Keratinocyte (primary cell): ENCODE measurements around the gene BCAS1. TPM values are rescaled to one million over a fixed set of nuclear protein-coding genes. Genes with fewer than 3 reads are reported as not detected.

Experiments used
- DNase-seq: peaks from one replicate; pipeline ENCODE4 v3.0.0-alpha.2; 2011; ENCODE audit warnings: low read depth, missing footprints, low spot score
- FAIRE-seq: peaks from 2 replicates; lab custom pipeline; 2011; peaks lifted over from hg19 to GRCh38; lab: Jason Lieb, UNC
- H2AFZ ChIP-seq: 2 replicates; pipeline ENCODE4 v1.6.0; 2012; ENCODE audit warnings: low read length, control low read depth, inconsistent platforms; ENCODE audit not compliant: control insufficient read depth
- H3K27ac ChIP-seq: 2 replicates; pipeline ENCODE4 v1.5.1; 2011; ENCODE audit warnings: low read length; ENCODE audit not compliant: control insufficient read depth, insufficient read depth
- H3K27me3 ChIP-seq: 3 replicates; pipeline ENCODE4 v1.6.0; 2011; ENCODE audit warnings: low read length; ENCODE audit not compliant: control insufficient read depth, insufficient read depth; ENCODE audit errors: extremely low read depth
- H3K36me3 ChIP-seq, 2 experiments: 2 replicates in 1 of 2; 3 replicates in 1 of 2; pipeline ENCODE4 v1.5.1; 2011; ENCODE audit warnings: low read length in 2 of 2, mild to moderate bottlenecking in 1 of 2; ENCODE audit not compliant: control insufficient read depth in 2 of 2, insufficient read depth in 2 of 2; ENCODE audit errors: extremely low read depth in 1 of 2
- H3K4me1 ChIP-seq: 3 replicates; pipeline ENCODE4 v1.5.1; 2011; ENCODE audit warnings: low read length; ENCODE audit not compliant: control insufficient read depth, insufficient read depth; ENCODE audit errors: extremely low read depth
- H3K4me2 ChIP-seq: 3 replicates; pipeline ENCODE4 v1.6.0; 2011; ENCODE audit warnings: low read depth, low read length; ENCODE audit not compliant: control insufficient read depth, insufficient read depth; ENCODE audit errors: extremely low read depth
- H3K4me3 ChIP-seq, 3 experiments: fragments of 200-600 bp in 1 of 3; sonication (generic) in 1 of 3; 2 replicates in 2 of 3; 3 replicates in 1 of 3; pipeline ENCODE4 v1.5.1; 2011 to 2016; ENCODE audit warnings: low read length in 3 of 3, mild to moderate bottlenecking in 3 of 3, control low read depth in 2 of 3, inconsistent platforms in 1 of 3, low read depth in 1 of 3, mixed read lengths in 1 of 3, mixed run types in 1 of 3, moderate library complexity in 1 of 3; ENCODE audit not compliant: control insufficient read depth in 2 of 3, insufficient read depth in 2 of 3; ENCODE audit errors: extremely low read depth in 1 of 3
- H3K79me2 ChIP-seq: 2 replicates; pipeline ENCODE4 v1.6.0; 2012; ENCODE audit warnings: low read length; ENCODE audit not compliant: control insufficient read depth, insufficient read depth
- H3K9ac ChIP-seq: 3 replicates; pipeline ENCODE4 v1.6.0; 2011; ENCODE audit warnings: low read length; ENCODE audit not compliant: control insufficient read depth, insufficient read depth; ENCODE audit errors: extremely low read depth
- H3K9me1 ChIP-seq: 3 replicates; pipeline ENCODE4 v1.6.0; 2011; ENCODE audit warnings: low read length; ENCODE audit not compliant: control insufficient read depth, insufficient read depth; ENCODE audit errors: extremely low read depth
- H3K9me3 ChIP-seq: 2 replicates; pipeline ENCODE4 v1.5.1; 2012; ENCODE audit warnings: low read depth, low read length; ENCODE audit not compliant: control insufficient read depth
- H4K20me1 ChIP-seq: 3 replicates; pipeline ENCODE4 v1.6.0; 2011; ENCODE audit warnings: low read length; ENCODE audit not compliant: control insufficient read depth, insufficient read depth; ENCODE audit errors: extremely low read depth
- CTCF ChIP-seq, 3 experiments: IDR thresholded peaks in 1 of 3; conservative IDR thresholded peaks in 1 of 3; optimal IDR thresholded peaks in 1 of 3; 2 replicates in 2 of 3; 3 replicates in 1 of 3; pipeline versions ENCODE3 to v1.5.1; 2011; ENCODE audit warnings: low read length in 3 of 3, mild to moderate bottlenecking in 3 of 3, moderate library complexity in 2 of 3, control low read depth in 1 of 3, inconsistent platforms in 1 of 3; ENCODE audit not compliant: insufficient read depth in 2 of 3; ENCODE audit errors: extremely low read depth in 1 of 3
- EZH2 ChIP-seq: IDR thresholded peaks from one replicate; pipeline ENCODE4 v1.6.1; 2012; ENCODE audit warnings: inconsistent platforms, mild to moderate bottlenecking, low read length, moderate library complexity
- dilution Hi-C: fragments of 300-500 bp; cut with MboI; formaldehyde crosslinking; loops from one replicate; pipeline ENCODE4 v1.7.0; 2020; ENCODE audit warnings: low sequenced_read_pairs; ENCODE audit not compliant: extremely low pct_ligation_motif_present
- polyA plus RNA-seq, 5 experiments: library from polyadenylated mRNA; depleted of rRNA in 3 of 5; stranded (reverse) in 3 of 5; stranded (forward) in 1 of 5; unstranded in 1 of 5; fragments of >200 nt; gene quantifications; 1 replicate in 1 of 5; 2 replicates in 3 of 5; 3 replicates in 1 of 5; pipeline versions ENCODE4 v1.2.1 to v1.2.3, GENCODE V29; 2011 to 2012; ENCODE audit warnings: missing spikeins in 2 of 5, low read depth in 1 of 5, low replicate concordance in 1 of 5

The BCAS1 gene
- polyA plus RNA-seq, 1 donor (not counting 4 experiments of a cell fraction or from before 2014, with no cell fraction given): not detected

- no peak for FAIRE-seq
- no peak for TF ChIP-seq EZH2
- TF ChIP-seq CTCF (optimal IDR thresholded peaks at IDR 0.05 in 1 of 3, IDR thresholded peaks at IDR 0.05 in 1 of 3, conservative IDR thresholded peaks at IDR 0.05 in 1 of 3; ENCODE audit: extremely low read depth in 1 of 3, insufficient read depth in 2 of 3, low read length in 3 of 3): no peak
These were observed 43.9 kb downstream of the BCAS1 start for GRCh38 chr20:54026295-54027064.

GRCh38 chr20:54025251-54025771 lies 45.1 kb downstream of the BCAS1 start:
- no peaks in the 10 kb centered on the region for H4K20me1 ChIP-seq
- H3K27me3 ChIP-seq: no peaks in the 10 kb centered on the region
- H3K4me1 ChIP-seq: no peaks in the 10 kb centered on the region
- no peaks in the 10 kb centered on the region for H3K36me3 ChIP-seq
- H2AFZ ChIP-seq: no peak overlapping the region
- H3K9ac ChIP-seq: no peak overlapping the region
- H3K79me2 ChIP-seq: no peaks in the 10 kb centered on the region
- TF ChIP-seq EZH2 (no peak), CTCF (optimal IDR thresholded peaks at IDR 0.05 in 1 of 3, IDR thresholded peaks at IDR 0.05 in 1 of 3, conservative IDR thresholded peaks at IDR 0.05 in 1 of 3; ENCODE audit: extremely low read depth in 1 of 3, insufficient read depth in 2 of 3, low read length in 3 of 3) (no peak)
- H3K4me2 ChIP-seq: no peak overlapping the region
- H3K9me3 ChIP-seq: no peaks in the 10 kb centered on the region
- dilution Hi-C loops: no loop called here
- H3K9me1 ChIP-seq: no peaks in the 10 kb centered on the region
- DNase-seq (no peak), FAIRE-seq (no peak)
- no peak overlapping the region for H3K27ac ChIP-seq
- H3K4me3 ChIP-seq: no peak overlapping the region

More at GRCh38 chr20:54026295-54027064, 43.9 kb downstream of the BCAS1 start:
- Histone ChIP-seq H3K27ac (no peak overlapping the region), H3K79me2 (no peaks in the 10 kb centered on the region), H3K9ac (no peak overlapping the region), H3K36me3 (no peaks in the 10 kb centered on the region), H3K9me1 (no peaks in the 10 kb centered on the region), H3K27me3 (peaks cover 3% of the 10 kb centered on the region), H3K4me2 (no peak overlapping the region), H2AFZ (no peak overlapping the region), H3K4me3 (no peak overlapping the region), H3K4me1 (no peaks in the 10 kb centered on the region), H4K20me1 (no peaks in the 10 kb centered on the region), H3K9me3 (no peaks in the 10 kb centered on the region)
- dilution Hi-C loops: no loop called here
- no peak for DNase-seq
